Heart right ventricle (tissue), 16 donors: ENCODE measurements around the gene GUSB. TPM values are rescaled to one million over a fixed set of nuclear protein-coding genes. Genes with fewer than 3 reads are reported as not detected.
"Not testable (repeated sequence)": the region's sequence is repeated elsewhere in the genome, so short reads cannot be mapped to it uniquely, and the experiment has no call there.

Experiments
- ATAC-seq, 8 donors: fragments of 200-7000 bp; cut with Tn5 transposase; one replicate each; pipeline ENCODE4 v1.9.1; 2020; ENCODE audit warnings: mild to moderate bottlenecking in 8 of 8, moderate library complexity in 8 of 8, moderate number of reproducible peaks in 1 of 8
- DNase-seq, 2 donors: peaks; one replicate each; pipeline ENCODE4 v3.0.0-alpha.2; 2020
- H3K27ac ChIP-seq, 10 donors: fragments of 200-600 bp; sonication (generic) in 2 of 10; one replicate each; pipeline versions ENCODE4 v1.5.0 to v1.8.0; 2020 to 2022; ENCODE audit warnings: mild to moderate bottlenecking in 3 of 10
- H3K27me3 ChIP-seq, 7 donors: fragments of 200-600 bp; one replicate each; pipeline ENCODE4 v1.8.0; 2021 to 2022; ENCODE audit warnings: mild to moderate bottlenecking in 2 of 7
- H3K36me3 ChIP-seq, 9 donors: fragments of 200-600 bp; sonication (generic) in 1 of 9; one replicate each; pipeline versions ENCODE4 v1.5.0 to v1.8.0; 2020 to 2022; ENCODE audit warnings: mild to moderate bottlenecking in 2 of 9
- H3K4me1 ChIP-seq, 9 donors: fragments of 200-600 bp; sonication (generic) in 1 of 9; one replicate each; pipeline versions ENCODE4 v1.5.0 to v1.8.0; 2020 to 2022; ENCODE audit warnings: mild to moderate bottlenecking in 4 of 9
- H3K4me3 ChIP-seq, 10 donors: fragments of 200-600 bp; sonication (generic) in 2 of 10; one replicate each; pipeline versions ENCODE4 v1.5.0 to v1.8.0; 2020 to 2022; ENCODE audit warnings: mild to moderate bottlenecking in 7 of 10, moderate library complexity in 2 of 10
- H3K9me3 ChIP-seq, 11 donors: fragments of 200-600 bp in 10 of 11; sonication (generic) in 2 of 11; one replicate each; pipeline versions ENCODE4 v1.5.0 to v1.8.0; 2013 to 2022; ENCODE audit warnings: mild to moderate bottlenecking in 2 of 11, control low read depth in 1 of 11, moderate library complexity in 1 of 11
- WGBS, 2 donors: extraction: QIAGEN DNeasy Blood & Tissue Kit; methylation state at CpG; one replicate each; pipeline ENCODE4 v1.1.7; 2013; ENCODE audit warnings: inconsistent platforms in 1 of 2; 5-methylcytosine and 5-hydroxymethylcytosine counted together
- intact Hi-C, 10 donors: fragments of 100-400 bp; cut with DNase I; formaldehyde crosslinking; loops; one replicate each; pipeline versions ENCODE4 v1.11.1 to v1.14.2; 2022
- long read RNA-seq, 3 donors: library from polyadenylated mRNA; unstranded; transcript quantifications; one replicate each; pipeline ENCODE4 v2.0.0, GENCODE V29; 2020 to 2021
- polyA plus RNA-seq, 2 donors: library from polyadenylated mRNA; stranded (reverse); fragments of 200-250 nt; gene quantifications; one replicate each; pipeline ENCODE4 v1.2.3, GENCODE V29; 2013
- total RNA-seq, 10 donors: library from RNA; stranded (reverse); fragmentation: NEBNext Ultra II Directional in 3 of 10; extraction: Animal tissue kit (Norgen Biotek cat#: 25700) in 3 of 10; gene quantifications; one replicate each; pipeline versions ENCODE4 v1.2.1 to v1.2.4, GENCODE V29; 2021 to 2023
- TF ChIP-seq, protein P1 (sequence below), 9 donors: fragments of 200-600 bp; sonication (generic) in 2 of 9; IDR thresholded peaks; one replicate each; pipeline versions ENCODE4 v1.5.0 to v1.8.0; 2021 to 2022; ENCODE audit warnings: antibody characterized with exemption in 9 of 9, mild to moderate bottlenecking in 5 of 9, moderate library complexity in 1 of 9
- donor health status: Arrhythmogenic right ventricular cardiomyopathy.
- donor health status: ischemic (EF 13 %, LVEDD 7.1; RV severe dilation, severe dysfunction).
- donor health status: healthy with polysubstance abuse.
- donor health status: DM: no; HTN: yes; CAD: no.
- donor health status: DM: no; HTN: no; CAD: no.
- donor health status: ischemic (EF 25% LVEDD 6.9; RV normal size, moderate dysfunction).
- donor health status: ischemic (EF 25% LVEDD 5.7; RV mildly dilated, moderate dysfunction).
- donor health status: healthy.
- donor health status: DM: yes; HTN: yes; CAD: no.
- donor health status: Ischemic cardiomyopathy.
- donor health status: ischemic (EF 35%, LVEDD 5.7; RV mildly dilated, moderate dysfunction).
- donor health status: nonischemic (EF 11% LVEDD 7.7; RV severe dilation, severe dysfunction).
- donor health status: DM: yes; HTN: yes; CAD: no.
- donor health status: PGD.
- donor health status: ischemic (EF 29% LVEDD 5.4; RV normal size, mild dysfunction).
- donor health status: nonischemic (EF 23%, LVEDD 6.1; RV moderate dilation, normal function).

GUSB gene
- total RNA-seq: 10 to 100 TPM; 10.8 to 30.6 (median 15.6) TPM
- 10 to 100 TPM; 25.3 to 28.0 TPM for polyA plus RNA-seq
- long read RNA-seq, donor 1, transcript GUSB-201 (12 exons, 2,300 nt): major isoform, 19 of 49 reads
- long read RNA-seq, donor 1, partial matches to known transcripts: 10 of 49 reads
- long read RNA-seq, donor 1, other reads (novel, unspliced or antisense): 20 of 49 reads
- long read RNA-seq, donor 2, transcript GUSB-201 (12 exons, 2,300 nt): major isoform, 14 of 40 reads
- long read RNA-seq, donor 2, partial matches to known transcripts: 5 of 40 reads
- long read RNA-seq, donor 2, other reads (novel, unspliced or antisense): 21 of 40 reads
- long read RNA-seq, donor 3, transcript GUSB-201 (12 exons, 2,300 nt): major isoform, 24 of 74 reads
- long read RNA-seq, donor 3, partial matches to known transcripts: 10 of 74 reads
- long read RNA-seq, donor 3, other reads (novel, unspliced or antisense): 40 of 74 reads

DNA sequence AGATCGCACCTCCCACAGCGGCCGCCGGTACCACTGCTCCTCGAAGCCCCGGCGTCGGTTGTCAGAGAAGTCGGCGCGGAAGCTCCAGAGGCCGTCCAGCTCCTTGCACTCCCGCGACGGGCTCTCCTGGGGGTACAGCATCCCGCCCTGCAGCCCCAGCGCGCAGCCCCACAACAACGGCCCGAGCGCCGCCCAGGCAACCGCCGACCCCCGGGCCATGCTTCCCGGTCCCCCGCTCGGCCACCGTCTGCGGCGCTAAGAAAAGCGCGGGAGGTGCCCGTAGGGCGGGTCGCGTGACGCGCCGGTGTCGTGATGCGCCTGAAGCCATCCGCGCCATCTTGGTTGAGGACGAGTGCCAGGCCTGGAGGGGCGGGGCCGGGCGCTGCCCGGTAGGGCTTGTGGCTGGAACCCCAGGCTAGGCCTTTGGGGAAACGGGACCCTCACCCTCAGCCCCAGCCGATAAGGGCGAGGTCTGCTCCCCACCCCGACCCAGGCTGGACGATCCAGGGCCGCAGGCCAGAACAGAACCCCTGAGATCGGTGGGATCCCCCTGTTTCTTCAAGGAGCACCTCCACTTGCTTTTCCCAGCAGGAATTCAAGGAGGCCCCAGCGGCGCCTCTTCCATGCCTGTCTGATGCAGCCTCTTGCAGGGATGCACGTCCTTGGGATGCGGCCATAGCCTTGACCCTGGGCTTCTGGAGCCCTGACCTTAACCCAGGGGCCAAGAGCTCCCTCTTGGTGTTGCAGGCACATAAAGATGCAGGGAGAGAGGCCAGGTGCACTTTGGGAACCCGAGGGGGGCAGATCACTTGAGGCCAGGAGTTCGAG, at the start of gene GUSB:
Gene GUSB, minus strand, starts transcription at position 249 of the 828 bp plus-strand sequence. Its CDS starts 30 bp downstream, at position 219.
- ATAC-seq (peak; percentile 96 to 98 (median 97)), DNase-seq (peak; percentile 93 to 94)
- H3K36me3 ChIP-seq: peaks cover 0 to 31% (median 0%) of the 10 kb centered on the region in 9 donors
- intact Hi-C loops: loop anchor here in 4 of 10 donors (10.0 kb wide), 2 partner anchors 93 to 107 kb away; partner anchors contain the start of genes VKORC1L1 (in 3 of the 4) and ASL (in 1 of the 4)
- no peaks in the 10 kb centered on the region for H3K27me3 ChIP-seq
- TF ChIP-seq, protein P1, sequence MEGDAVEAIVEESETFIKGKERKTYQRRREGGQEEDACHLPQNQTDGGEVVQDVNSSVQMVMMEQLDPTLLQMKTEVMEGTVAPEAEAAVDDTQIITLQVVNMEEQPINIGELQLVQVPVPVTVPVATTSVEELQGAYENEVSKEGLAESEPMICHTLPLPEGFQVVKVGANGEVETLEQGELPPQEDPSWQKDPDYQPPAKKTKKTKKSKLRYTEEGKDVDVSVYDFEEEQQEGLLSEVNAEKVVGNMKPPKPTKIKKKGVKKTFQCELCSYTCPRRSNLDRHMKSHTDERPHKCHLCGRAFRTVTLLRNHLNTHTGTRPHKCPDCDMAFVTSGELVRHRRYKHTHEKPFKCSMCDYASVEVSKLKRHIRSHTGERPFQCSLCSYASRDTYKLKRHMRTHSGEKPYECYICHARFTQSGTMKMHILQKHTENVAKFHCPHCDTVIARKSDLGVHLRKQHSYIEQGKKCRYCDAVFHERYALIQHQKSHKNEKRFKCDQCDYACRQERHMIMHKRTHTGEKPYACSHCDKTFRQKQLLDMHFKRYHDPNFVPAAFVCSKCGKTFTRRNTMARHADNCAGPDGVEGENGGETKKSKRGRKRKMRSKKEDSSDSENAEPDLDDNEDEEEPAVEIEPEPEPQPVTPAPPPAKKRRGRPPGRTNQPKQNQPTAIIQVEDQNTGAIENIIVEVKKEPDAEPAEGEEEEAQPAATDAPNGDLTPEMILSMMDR (IDR thresholded peaks at IDR 0.05): no peak
- no peaks in the 10 kb centered on the region for H3K9me3 ChIP-seq
- peaks cover 0 to 28% (median 21%) of the 10 kb centered on the region in 9 donors for H3K4me1 ChIP-seq
- WGBS, 2 donors: 5% methylated on average over 62 of the region's 62 CpGs
- H3K4me3 ChIP-seq: peak within 1 kb of the TSS; percentile 65 to 99 (median 91)
- peak within 1 kb of the TSS; percentile 25 to 96 (median 89) for H3K27ac ChIP-seq

DNA sequence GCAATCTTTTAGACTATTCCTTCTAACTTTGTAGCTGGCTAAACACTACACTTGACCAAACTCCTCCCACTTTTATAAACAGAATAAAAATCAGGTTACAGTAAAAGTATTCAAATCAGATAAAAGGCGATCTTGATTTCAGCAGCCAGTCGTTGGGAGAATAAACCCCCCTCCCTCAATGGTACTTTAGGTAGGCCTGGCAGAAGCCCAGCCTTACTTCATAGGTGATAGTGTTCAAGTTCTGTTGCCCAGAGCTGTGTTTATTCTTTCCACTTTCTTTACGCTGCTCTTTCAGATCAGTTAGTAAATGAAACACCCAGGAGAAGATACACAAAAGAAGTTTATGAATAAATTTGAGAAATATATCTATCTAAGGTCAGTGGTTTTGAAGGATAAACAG, 46.3 kb upstream of the GUSB start:
- DNase-seq, ATAC-seq, intact Hi-C loops, H3K36me3 ChIP-seq, H3K4me3 ChIP-seq, H3K9me3 ChIP-seq, H3K27me3 ChIP-seq: not testable (repeated sequence)
- 51 to 53% methylated on average over 3 of the region's 3 CpGs for WGBS, 2 donors
- Histone ChIP-seq H3K4me1 (peaks cover 0 to 16% (median 0%) of the 10 kb centered on the region in 9 donors), H3K27ac (peak overlapping the region in 1 of 10 donors; percentile 3)

DNA sequence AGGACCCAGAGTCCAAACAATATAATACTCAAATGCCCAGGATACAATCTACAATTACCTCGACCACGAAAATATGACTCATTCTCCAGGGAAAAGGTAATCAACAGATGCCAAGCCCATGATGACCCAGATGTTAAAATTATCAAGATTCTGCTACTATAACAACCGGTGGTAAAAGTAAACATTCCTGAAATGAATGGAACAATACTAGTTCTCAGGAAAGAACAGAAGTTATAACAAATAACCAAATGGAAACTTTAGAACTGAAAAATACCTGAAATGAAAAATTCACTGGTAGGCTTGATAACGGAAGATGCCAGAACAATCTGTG, 34.1 kb upstream of the GUSB start:
- 44 to 48% methylated on average over 4 of the region's 4 CpGs for WGBS, 2 donors
- TF ChIP-seq, protein P1 (IDR thresholded peaks at IDR 0.05): no peak
- H3K27me3 ChIP-seq: no peaks in the 10 kb centered on the region
- no peak overlapping the region for H3K27ac ChIP-seq
- H3K36me3 ChIP-seq: no peaks in the 10 kb centered on the region
- no peak overlapping the region for H3K4me3 ChIP-seq
- DNase-seq: no peak
- no peaks in the 10 kb centered on the region for H3K4me1 ChIP-seq
- ATAC-seq: peak in 1 of 8 donors; percentile 33
- no peaks in the 10 kb centered on the region for H3K9me3 ChIP-seq
- intact Hi-C loops: no loop called here

DNA sequence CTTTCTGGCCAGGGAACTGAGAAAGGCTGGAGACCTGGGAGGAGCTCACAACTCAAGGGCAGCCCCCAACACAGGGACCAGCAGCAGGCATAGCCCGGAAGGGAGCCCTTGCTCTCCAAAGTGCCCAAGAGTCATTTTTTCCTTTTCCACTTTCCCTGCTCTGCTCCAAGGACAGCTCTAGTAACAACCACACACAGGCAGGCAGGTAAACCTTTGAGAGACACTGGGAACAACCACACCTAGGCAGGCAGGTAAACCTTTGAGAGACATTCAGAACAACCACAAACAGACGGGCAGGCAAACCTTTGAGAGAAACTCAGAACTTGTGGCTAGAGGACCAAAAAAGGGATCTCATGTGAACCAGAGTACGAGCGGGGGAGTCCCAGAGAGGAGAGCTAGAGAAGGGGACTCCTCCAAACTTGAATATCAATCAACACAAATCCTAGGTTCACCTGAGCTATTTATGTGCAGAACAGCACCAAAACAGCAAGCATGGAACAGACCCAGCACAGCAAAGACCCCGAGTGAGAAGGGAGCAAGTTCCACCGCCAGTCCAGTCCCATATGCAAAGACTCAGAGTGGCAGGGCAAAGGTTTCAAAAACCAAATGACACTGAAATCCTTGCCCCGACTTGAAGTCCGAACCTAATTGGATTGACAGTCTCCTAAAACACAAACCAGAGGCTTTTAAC, 33.6 kb upstream of the GUSB start:
- H3K4me3 ChIP-seq: no peak overlapping the region
- H3K4me1 ChIP-seq: no peaks in the 10 kb centered on the region
- TF ChIP-seq, protein P1 (IDR thresholded peaks at IDR 0.05): no peak
- ATAC-seq (no peak), DNase-seq (no peak)
- 75 to 78% methylated on average over 8 of the region's 8 CpGs for WGBS, 2 donors
- H3K27me3 ChIP-seq: no peaks in the 10 kb centered on the region
- intact Hi-C loops: no loop called here
- no peaks in the 10 kb centered on the region for H3K9me3 ChIP-seq
- no peaks in the 10 kb centered on the region for H3K36me3 ChIP-seq
- no peak overlapping the region for H3K27ac ChIP-seq
